ENCODE measurements around the gene LSAMP.
"Not testable (repeated sequence)": the region's sequence is repeated elsewhere in the genome, so short reads cannot be mapped to it uniquely, and the experiment has no call there.

LSAMP gene

DNA sequence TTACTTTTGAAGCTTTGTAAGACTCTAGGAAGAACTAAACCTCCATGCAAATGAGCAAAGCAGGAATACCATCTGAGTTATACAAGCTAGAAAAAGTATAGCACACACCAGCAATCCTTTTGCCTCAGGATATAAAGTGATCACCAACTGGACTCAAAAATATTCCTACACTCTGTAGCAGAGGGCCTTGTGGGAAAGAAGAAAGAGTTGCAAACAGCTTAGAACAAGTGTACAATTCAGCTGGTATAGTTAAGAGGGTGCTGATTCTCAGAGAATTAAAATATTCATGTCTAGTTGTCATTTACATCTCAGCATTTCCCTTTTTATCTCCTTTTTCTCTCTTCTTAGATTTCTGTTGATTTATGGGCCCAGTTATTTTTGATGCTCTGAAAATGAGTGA lies 573.6 kb downstream of the LSAMP start:
- no peak for DNase-seq

DNA sequence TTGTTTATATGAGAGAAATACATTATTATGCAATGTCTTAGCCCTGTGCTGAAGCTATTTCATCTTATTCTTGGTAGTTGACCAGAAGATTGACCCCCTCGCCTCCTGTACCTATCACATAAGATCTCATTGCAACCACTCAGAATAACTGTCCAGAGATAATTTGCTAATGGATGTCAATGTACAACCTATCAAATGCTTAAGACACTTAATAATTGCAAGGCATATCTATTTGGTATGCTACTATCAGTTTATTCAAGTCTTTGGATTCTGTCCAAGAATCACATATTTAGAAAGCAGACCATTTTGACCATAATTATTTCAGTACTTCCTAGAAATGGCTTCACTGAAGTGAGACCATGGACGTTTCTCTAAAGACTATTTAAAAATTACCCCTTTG lies 580.4 kb downstream of the LSAMP start:
- no peak for DNase-seq

DNA sequence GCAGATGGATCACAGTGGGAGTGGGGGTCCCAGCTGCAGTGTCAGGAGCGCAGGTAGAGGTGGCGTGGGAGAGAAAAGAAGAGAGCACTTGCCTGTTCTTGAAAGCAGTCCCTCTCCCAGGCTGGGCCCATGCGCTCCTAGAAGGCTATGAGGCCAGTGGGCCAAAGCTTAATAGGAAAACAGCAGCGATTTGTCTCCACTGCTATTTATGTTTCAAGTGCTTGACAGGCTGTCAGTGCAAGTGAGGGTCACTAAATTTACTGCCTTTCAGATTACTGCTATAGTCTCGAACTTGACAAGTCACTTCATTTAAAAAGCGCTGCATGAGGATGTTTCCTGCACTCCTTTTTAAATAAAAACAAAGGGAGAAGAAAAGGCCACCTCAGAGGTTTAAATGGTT lies 582.4 kb downstream of the LSAMP start:
- no peak for DNase-seq

DNA sequence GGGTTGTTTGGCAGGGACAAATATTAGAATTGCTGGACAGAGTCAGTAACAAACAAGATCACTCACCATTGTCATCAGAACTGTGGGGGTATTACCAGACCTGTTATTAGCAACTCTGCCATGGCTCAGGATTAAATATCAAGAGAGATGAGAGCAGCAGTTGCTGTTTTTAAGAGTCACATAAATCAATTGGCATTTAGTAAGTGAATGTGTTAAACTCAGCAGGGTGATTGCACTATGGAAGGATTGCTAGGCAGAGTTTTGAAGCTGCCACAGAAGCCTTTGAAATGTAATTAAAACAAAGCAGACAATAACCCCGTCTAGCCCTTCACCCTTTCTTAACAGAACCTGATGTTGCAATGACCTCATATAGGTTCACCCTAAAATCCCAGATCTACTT lies 583.2 kb downstream of the LSAMP start:
- DNase-seq = no peak

DNA sequence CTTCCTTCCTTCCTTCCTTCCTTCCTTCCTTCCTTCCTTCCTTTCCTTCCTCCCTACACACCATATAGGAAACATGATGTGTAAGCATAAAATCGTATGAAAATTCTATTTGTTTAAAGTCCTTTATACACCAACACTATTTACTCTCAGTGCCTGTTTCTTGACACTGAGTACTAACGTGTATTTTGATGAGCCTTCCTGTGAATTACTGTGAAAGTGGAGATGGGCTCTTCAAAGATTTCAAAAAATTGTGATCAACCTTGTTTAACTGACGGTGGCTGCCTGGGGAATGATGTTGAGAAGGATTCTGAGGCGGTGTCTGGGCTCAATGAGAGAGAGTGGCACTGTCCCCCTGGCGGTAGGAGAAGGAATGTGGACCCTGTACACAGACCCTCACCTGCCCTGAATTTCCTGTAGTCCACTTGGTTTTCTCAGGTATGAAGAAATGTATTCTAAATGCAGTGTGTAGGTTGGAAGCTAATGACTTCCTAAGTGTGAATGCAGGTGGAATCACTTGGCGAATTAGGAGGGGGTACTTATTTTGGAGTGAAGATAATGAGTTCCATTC lies 584.0 kb downstream of the LSAMP start:
- no peak for DNase-seq

DNA sequence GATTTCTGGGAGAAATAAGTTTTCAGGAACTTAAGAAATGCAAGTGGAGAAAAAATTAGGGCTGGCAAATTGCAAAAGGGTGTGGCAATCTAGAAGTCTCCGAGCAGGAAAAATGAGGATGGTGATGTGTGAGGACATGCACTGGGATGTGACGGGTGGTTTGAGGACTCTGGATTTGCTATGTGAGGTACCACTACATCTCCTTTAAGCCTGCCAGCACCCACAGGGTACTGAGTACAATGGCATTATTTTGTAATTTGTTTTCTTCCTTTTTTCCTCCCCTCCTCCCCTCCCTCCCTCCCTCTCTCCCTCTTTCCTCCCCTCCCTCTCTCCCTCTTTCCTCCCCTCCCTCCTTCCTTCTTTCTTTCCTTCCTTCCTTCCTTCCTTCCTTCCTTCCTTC lies 584.5 kb downstream of the LSAMP start:
- no peak for DNase-seq

DNA sequence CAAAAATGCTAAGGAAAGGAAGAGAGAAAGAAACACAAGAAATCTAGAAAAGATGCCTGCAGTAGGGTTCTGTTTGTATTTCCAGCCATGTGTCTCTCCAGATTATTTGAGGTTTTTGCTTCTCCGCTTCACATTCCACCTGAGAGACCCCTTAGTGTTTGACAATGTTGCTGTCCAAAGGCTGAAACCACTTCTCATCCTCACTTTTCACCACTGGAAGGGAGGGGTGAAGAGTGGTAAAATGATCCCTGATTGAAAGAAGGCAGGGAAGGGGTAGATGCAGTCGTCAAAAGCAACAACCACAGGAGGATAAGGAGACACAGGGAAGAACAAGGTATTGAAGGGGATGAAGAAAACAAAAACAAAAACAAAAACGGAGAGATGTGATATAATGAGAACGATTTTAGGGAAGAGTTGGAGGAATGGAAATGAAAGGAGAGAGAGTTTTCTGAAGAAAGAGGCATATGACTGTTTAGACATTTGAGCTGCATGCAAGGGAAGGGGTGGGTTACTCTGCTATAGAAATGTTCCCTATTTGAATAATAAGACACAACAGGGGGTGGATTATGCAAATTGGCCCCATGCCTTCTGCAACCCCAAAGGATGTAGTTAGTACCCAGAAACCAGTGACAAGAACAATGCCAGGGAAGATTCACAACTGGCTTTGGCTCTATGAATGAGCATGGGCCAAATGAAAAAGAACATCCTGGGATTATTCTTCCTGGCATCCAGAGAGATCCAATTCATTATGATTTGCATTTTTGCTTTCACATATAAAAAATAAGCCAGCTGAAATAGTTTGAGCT lies 586.1 kb downstream of the LSAMP start:
- no peak for DNase-seq

DNA sequence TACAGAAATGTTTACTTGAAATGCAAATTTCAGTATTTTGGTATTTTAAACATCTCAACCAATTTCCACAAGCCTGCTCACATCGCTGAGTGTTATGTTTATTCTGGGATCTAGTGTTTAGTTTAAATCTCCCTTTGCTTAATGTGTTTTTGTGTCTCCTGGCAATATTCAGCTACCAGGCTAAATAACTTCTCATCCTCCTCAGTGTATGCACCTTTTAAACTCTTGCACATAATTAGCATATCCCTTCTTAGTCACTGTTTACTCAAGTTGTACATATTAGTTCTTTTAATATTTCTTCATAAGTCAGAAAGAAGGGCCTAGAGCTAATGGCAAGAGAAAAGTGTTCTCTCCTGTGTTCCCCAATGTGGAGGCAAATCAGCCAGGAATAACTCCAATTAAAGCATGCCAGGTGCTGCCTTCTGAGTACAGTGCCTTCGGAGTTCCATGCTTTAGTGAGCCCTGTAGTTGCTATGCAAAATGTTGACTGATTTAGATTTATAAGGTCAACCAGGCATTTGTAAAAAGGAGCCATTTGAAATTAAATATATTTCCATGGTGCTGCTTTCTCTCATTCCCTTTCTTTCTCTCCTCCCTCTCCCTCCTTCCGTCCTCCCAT lies 587.7 kb downstream of the LSAMP start:
- DNase-seq = no peak

DNA sequence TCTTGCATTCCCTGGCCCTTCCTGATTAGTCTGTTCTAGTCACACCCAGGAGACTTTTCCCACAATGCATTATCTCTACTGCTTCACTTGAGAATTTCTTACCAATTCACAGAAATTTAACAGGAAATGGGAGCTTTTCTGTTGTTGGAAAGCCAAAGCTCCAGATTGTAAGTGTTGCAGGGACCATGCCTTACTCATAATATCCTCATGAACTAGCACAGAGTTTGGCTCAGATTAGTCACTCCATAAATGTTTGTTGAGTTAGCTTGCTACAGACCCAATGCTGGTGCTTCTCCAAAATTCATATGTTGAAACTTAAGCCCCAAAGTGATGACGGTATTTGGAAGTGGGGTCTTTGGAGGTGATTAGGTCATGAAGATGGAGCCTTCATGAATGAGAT lies 589.4 kb downstream of the LSAMP start:
- peak; percentile 66 for DNase-seq

DNA sequence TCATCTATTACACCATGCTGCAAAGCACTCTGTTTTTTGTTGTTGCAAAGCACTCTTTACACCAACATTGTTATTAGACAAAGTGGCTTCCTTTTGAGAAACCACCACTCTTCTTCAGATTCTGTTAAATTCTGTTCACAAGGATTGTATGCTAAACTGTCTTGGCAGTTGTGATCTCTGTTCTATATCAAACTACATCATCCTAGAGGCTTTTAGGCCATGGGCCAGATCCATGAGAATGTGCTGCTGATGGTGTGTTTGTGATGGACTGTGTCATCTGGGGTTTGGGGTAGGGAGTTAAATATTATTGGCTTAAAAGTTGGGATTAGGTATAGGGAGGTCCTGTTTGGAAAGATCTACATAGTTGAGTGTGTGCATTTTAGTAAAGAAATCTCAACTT lies 592.2 kb downstream of the LSAMP start:
- no peak for DNase-seq

DNA sequence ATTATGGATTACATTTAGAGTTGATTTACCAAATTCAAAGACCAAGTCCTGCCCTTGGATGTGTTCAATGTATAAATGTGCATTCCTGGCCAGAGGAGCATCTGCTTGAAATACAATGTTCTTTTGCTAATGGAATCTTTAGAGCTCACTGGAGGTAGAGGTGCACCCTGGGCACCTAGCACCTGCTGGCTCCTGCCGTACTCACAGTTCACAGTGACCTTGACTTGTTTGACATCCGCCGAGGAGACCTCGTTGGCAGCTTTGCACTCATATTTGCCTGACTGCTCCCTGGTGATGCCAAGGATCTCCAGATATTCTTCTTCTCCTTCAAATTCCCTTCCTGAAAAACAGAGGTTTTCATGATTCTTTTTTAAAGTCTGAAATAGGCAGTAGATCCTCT lies 593.0 kb downstream of the LSAMP start:
- DNase-seq = no peak

DNA sequence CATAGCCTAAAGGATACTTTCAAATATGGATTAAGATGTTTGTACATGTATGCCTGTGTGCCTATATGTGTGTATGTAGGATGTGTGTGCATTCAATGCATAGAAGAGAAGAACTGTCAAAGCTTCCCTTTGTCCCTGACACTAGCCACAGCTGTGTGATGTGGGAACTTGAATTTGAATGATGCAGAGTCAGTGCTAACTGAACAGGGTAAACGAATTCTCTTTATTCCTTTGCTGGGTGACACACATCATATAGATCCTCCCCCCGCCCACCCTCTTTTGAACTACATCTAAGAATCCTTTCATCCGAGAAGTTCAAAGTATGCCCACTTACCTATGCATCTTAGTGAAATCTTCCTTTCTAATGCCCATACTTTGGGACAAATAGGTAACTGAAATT lies 593.7 kb downstream of the LSAMP start:
- DNase-seq = no peak

DNA sequence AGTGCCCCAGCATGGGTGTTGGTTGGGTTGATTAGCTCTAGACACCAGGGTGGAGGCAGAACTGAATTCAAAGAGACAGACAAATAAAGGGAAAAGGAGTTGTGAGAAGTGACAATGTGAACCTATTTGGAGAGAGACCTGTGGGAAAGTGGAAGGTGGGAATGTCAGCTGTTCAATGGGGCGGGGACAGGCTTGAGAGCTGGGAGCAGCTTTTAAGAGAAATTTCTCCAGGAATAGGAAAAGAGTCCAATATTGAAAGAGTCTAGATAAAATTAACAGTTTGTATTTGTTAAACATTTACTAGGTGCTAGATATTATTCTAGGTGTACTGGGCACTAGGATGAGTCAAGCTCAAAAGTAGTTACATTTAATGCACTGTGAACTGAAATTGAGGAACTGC lies 596.6 kb downstream of the LSAMP start:
- no peak for DNase-seq

DNA sequence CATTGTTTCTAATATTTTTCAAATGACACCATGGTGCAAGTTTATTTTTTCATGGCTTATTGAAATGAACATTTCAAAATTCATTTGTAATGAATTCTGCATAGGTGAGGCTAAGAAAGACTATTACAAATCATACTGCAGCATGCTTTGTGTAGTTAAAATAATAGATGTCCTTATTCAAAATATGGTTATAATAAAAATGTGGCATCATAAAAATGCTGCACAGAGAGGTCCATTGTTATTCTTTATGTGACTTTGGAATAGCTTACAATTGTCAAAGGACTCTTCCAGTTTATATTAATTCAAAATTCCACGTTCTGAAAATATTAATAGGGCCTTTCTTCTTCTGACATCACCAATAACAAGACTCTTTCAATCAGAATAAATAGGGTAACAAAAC lies 599.3 kb downstream of the LSAMP start:
- DNase-seq = no peak

DNA sequence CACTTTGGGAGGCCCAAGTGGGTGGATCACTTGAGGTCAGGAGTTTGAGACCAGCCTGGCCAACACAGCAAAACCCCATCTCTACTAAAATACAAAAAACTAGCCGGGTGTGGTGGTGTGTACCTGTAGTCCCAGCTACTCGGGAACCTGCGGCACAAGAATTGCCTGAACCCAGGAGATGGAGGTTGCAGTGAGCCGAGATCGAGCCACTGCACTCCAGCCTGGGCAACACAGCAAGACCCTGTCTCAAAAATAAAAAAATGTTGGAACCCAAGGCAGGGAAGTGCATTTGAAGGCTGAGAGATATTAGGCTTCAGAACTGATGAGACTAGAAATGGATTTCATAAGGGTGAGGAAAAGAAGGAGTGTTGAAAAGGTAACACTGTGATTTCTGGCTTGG lies 600.6 kb downstream of the LSAMP start:
- DNase-seq = not testable (repeated sequence)

DNA sequence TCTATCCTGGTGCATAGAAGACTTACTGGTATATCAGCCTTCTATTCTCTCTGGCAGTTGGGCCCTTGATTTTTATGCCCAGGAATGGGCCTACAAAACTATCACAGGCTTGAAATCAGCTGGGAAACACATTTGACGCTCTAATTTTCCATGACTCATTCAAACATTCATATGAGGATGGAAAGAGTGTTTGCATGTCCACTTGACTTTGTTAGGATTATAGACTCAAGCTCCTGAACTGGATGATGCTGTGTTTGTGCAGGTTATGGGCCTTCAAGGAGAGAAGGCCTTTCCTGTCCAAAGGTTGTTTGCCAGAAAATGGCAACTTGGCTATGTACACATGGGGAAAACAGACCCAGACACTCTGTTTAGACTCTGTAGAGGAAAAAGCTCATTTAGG lies 602.1 kb downstream of the LSAMP start:
- DNase-seq = no peak

DNA sequence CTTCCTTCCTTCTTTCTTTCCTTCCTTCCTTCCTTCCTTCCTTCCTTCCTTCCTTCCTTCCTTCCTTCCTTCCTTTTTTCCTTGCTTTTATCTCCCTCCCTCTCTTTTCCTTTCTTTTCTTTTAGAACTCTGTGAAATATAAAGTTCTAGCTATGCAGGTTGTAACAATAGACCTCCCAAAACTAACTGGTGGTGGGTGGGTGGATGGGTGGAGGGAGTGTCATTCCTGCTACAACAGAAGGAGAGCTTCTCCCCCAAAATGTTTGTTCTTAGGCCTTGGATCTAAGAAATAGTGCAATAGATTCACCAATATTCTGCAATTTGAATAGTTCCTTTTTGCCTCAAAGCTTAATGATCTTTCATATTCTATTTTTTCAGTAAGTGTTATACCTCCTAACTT lies 606.0 kb downstream of the LSAMP start:
- no peak for DNase-seq

DNA sequence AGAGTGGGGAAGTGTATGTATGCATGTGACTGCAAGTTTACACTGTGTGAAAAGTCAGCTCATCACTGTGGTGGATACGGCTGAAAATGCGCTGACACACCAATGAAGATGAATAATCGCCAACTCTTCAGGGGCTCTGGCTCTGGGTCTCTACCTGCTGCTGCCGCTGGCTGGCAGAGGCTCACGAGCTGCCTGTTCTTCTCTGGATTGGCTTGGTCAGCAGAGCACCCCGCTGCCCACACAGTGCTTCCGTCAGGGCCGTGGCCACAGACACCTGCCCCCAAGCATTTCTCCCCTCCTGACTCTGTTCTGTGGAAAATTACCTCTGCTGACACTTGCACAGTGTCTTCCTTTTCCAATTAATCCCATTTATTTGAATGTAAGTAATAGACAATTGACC lies 606.5 kb downstream of the LSAMP start:
- no peak for DNase-seq

DNA sequence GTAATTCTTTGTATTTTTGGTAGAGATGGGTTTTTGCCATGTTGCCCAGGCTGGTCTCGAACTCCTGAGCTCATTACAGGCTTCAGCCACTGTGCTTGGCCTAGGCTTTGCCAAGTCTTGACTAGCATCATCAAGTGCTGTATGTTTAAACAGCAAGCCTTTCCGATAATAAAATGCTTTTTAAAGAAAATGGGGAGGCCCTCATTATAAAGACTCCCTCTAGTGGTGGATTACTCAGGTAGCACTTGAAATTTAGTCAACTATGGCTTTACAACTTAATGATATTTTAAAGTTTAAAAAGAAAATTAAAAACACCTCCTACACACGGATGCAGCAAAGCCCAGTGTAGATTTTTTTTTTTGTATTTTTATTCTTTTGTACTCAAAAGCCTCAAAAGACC lies 608.3 kb downstream of the LSAMP start:
- peak; percentile 22 for DNase-seq

DNA sequence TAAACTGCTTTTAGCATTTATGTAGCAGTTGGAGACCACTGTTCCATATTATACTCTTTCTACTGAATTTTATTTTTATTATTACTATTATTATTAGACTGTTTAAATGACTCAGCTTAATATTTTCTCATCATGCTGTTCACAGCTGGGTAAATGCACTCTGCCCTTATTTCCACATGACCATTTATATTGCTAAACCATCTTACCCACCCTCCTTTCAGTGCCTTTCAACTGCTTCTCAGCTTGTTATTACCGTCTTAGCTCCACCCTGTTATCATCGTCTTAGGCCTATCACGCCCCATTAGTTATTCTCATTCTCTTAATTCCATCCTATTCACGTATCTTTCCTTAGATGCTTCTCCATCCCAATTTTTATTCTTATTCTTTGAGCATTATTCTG lies 609.3 kb downstream of the LSAMP start:
- DNase-seq = no peak

DNA sequence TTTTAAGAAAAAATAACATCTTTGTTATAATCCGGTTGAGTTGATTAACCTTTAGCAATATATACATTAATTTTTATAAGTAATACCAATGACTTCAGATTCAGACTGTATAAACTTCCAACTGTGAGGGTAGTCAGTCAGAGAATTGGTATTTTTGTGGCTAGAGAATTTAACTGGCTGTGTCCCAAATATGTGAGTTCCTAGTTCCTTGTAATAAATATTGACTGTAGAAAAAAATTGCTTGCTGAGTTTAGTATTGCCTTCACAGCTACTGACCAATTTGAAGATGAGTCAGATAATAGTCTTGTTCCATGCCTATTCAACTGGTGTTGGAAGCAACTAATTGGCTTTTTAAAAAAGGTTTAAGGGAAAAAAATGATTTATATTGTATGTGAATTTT lies 611.2 kb downstream of the LSAMP start:
- peak; percentile 95 for DNase-seq

DNA sequence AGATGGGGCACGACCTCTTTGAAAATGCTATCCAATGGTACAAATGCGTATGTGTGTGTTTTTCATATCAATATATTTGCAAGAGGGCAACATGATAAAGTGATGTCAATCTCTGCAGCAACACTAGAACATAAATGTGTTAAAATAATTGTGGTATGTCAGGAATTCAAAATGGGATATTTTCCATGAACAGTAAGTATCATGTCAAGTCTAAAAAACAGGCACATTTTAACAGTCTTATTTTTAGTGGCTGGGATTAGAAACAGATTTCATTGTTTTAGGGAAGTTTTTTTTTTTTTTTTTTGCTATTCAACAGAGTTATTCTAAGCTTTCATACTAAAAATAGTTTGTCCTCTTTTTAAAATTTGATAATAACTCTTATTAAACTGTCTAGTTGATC lies 612.2 kb downstream of the LSAMP start:
- DNase-seq = peak; percentile 72

DNA sequence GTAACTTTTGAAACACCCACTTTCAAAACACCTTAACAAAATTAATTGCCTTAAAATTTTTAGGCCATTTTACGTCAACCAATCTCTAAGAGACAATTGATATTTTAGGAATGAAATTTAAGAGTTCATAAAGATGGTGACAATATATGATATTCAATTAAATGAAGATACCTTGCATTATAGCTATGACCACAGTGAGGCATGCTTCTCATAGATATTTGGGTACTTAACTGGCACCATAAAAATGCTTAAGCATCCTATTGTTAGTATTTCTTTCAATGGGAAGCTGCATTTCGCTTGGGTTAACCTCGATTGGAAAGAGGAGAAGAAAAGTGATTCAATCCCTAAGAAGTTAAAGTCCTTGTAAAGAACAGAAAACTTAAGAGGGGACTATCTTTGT lies 613.0 kb downstream of the LSAMP start:
- DNase-seq = no peak

DNA sequence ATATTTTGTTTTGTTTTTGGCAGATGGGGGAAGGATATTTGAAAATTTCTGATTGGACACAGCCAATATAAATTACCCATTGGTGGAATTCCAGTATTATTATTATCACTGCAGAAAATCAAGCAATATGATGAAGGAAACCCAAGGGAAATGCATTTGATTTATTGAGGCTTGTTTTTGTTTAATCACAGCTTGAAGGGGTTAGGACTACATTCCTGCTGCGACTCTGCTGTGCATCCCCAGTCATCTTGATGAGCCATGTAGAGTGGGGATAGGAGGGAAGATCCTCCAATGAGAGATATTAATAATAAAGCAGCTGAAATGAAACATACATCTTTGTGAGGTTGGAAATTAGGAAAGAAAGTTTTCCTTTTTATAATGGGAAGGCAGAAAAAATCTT lies 613.4 kb downstream of the LSAMP start:
- peak; percentile 51 for DNase-seq

Measured in fibroblast of skin of right biceps (primary cell).